Heart left ventricle (tissue), 16 donors: ENCODE measurements around the gene PLEKHG4. TPM values are rescaled to one million over a fixed set of nuclear protein-coding genes. Genes with fewer than 3 reads are reported as not detected.

ENCODE experiments used
- ATAC-seq, 4 donors: fragments of 200-7000 bp; cut with Tn5 transposase; one replicate each; pipeline ENCODE4 v1.9.1; 2020 to 2022; ENCODE audit warnings: moderate library complexity in 4 of 4, mild to moderate bottlenecking in 3 of 4, moderate number of reproducible peaks in 1 of 4
- DNase-seq, 5 donors: peaks; one replicate each; pipeline ENCODE4 v3.0.0-alpha.2; 2020
- H3K27ac ChIP-seq, 12 donors: fragments of 200-600 bp; sonication (generic) in 4 of 12; one replicate each; pipeline versions ENCODE4 v1.5.0 to v1.8.0; 2016 to 2022; ENCODE audit warnings: mild to moderate bottlenecking in 2 of 12
- H3K27me3 ChIP-seq, 9 donors: fragments of 200-600 bp; sonication (generic) in 2 of 9; one replicate each; pipeline versions ENCODE4 v1.5.1 to v1.8.0; 2016 to 2022; ENCODE audit warnings: mild to moderate bottlenecking in 3 of 9
- H3K36me3 ChIP-seq, 9 donors: fragments of 200-600 bp; sonication (generic) in 2 of 9; one replicate each; pipeline versions ENCODE4 v1.5.0 to v1.8.0; 2018 to 2022; ENCODE audit warnings: mild to moderate bottlenecking in 2 of 9
- H3K4me1 ChIP-seq, 12 donors: fragments of 200-600 bp; sonication (generic) in 4 of 12; one replicate each; pipeline versions ENCODE4 v1.5.0 to v1.8.0; 2016 to 2022; ENCODE audit warnings: mild to moderate bottlenecking in 3 of 12
- H3K4me3 ChIP-seq, 12 donors: fragments of 200-600 bp; sonication (generic) in 4 of 12; one replicate each; pipeline versions ENCODE4 v1.5.0 to v1.8.0; 2017 to 2022; ENCODE audit warnings: mild to moderate bottlenecking in 9 of 12, moderate library complexity in 4 of 12
- H3K9me3 ChIP-seq, 12 donors: fragments of 200-600 bp; sonication (generic) in 4 of 12; one replicate each; pipeline versions ENCODE4 v1.5.0 to v1.8.0; 2016 to 2022; ENCODE audit warnings: mild to moderate bottlenecking in 1 of 12
- POLR2A ChIP-seq, 2 donors: fragments of 450-650 bp; IDR thresholded peaks; one replicate each; pipeline ENCODE4 v1.6.1; 2017; ENCODE audit warnings: antibody characterized with exemption in 2 of 2, mild to moderate bottlenecking in 2 of 2, moderate library complexity in 2 of 2
- WGBS, 4 donors: extraction: QIAGEN DNeasy Blood & Tissue Kit in 2 of 4; methylation state at CpG; one replicate each; pipeline versions ENCODE4 v1.1.5 to v1.1.7; 2013 to 2018; 5-methylcytosine and 5-hydroxymethylcytosine counted together
- intact Hi-C, 10 donors: fragments of 100-400 bp; cut with DNase I; formaldehyde crosslinking; loops; one replicate each; pipeline versions ENCODE4 v1.11.1 to v1.14.2; 2022
- polyA plus RNA-seq, 2 donors: library from polyadenylated mRNA; stranded (reverse); fragments of 200-250 nt; gene quantifications; one replicate each; pipeline ENCODE4 v1.2.3, GENCODE V29; 2013
- total RNA-seq, 9 donors: library from RNA; depleted of rRNA in 2 of 9; stranded (reverse); fragments of >200 nt in 2 of 9; fragmentation: NEBNext Ultra II Directional in 3 of 9; extraction: Animal tissue kit (Norgen Biotek cat#: 25700) in 3 of 9; gene quantifications; one replicate each; pipeline versions ENCODE4 v1.1.0 to v1.2.4, GENCODE V29; 2016 to 2023
- TF ChIP-seq, protein P1 (sequence below), 12 donors: fragments of 200-600 bp; sonication (generic) in 4 of 12; IDR thresholded peaks; one replicate each; pipeline versions ENCODE4 v1.5.0 to v1.8.0; 2018 to 2022; ENCODE audit warnings: antibody characterized with exemption in 12 of 12, mild to moderate bottlenecking in 5 of 12
- donor health status: ischemic (EF 13 %, LVEDD 7.1; RV severe dilation, severe dysfunction).
- donor health status: healthy with polysubstance abuse.
- donor health status: DM: no; HTN: yes; CAD: no.
- donor health status: DM: no; HTN: no; CAD: no.
- donor health status: ischemic (EF 25% LVEDD 6.9; RV normal size, moderate dysfunction).
- donor health status: ischemic (EF 25% LVEDD 5.7; RV mildly dilated, moderate dysfunction).
- donor health status: healthy.
- donor health status: DM: yes; HTN: yes; CAD: no.
- donor health status: ischemic (EF 35%, LVEDD 5.7; RV mildly dilated, moderate dysfunction).
- donor health status: nonischemic (EF 11% LVEDD 7.7; RV severe dilation, severe dysfunction).
- donor health status: DM: yes; HTN: yes; CAD: no.
- donor health status: PGD.
- donor health status: ischemic (EF 29% LVEDD 5.4; RV normal size, mild dysfunction).
- donor health status: nonischemic (EF 23%, LVEDD 6.1; RV moderate dilation, normal function).

Gene PLEKHG4
- total and polyA plus RNA-seq, 11 donors: 0.44 to 4.0 (median 1.2) TPM

DNA sequence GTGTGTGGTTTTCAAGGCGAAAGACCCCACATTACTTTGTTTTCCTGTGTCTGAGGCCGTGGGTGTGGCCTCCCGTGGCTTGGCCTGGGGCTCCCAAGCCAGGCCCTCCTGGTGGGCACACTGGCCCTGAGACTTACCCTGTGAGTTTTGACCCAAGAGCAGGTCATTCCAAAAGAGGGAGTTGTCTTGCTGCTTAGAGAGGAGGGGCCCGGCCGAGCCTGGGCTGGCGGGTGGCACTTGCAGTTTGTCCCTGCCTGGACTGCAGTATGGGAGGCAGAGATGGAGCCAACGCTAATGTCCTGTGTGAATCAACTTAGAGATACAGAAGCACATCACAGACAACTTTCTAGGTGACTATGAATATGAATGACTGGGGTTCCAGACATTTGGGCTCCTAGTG is 22.7 kb downstream of the PLEKHG4 start:
- Histone ChIP-seq H3K27me3 (no peaks in the 10 kb centered on the region), H3K9me3 (no peaks in the 10 kb centered on the region), H3K27ac (no peak overlapping the region), H3K4me1 (peaks cover 0 to 9% (median 2%) of the 10 kb centered on the region in 12 donors), H3K36me3 (no peaks in the 10 kb centered on the region), H3K4me3 (no peak overlapping the region)
- WGBS, 4 donors: 74 to 88% (median 80%) methylated on average over 7 of the region's 7 CpGs
- TF ChIP-seq POLR2A (IDR thresholded peaks at IDR 0.05): no peak
- TF ChIP-seq, protein P1, sequence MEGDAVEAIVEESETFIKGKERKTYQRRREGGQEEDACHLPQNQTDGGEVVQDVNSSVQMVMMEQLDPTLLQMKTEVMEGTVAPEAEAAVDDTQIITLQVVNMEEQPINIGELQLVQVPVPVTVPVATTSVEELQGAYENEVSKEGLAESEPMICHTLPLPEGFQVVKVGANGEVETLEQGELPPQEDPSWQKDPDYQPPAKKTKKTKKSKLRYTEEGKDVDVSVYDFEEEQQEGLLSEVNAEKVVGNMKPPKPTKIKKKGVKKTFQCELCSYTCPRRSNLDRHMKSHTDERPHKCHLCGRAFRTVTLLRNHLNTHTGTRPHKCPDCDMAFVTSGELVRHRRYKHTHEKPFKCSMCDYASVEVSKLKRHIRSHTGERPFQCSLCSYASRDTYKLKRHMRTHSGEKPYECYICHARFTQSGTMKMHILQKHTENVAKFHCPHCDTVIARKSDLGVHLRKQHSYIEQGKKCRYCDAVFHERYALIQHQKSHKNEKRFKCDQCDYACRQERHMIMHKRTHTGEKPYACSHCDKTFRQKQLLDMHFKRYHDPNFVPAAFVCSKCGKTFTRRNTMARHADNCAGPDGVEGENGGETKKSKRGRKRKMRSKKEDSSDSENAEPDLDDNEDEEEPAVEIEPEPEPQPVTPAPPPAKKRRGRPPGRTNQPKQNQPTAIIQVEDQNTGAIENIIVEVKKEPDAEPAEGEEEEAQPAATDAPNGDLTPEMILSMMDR (IDR thresholded peaks at IDR 0.05): no peak
- ATAC-seq (no peak), DNase-seq (no peak)
- intact Hi-C loops: no loop called here

GRCh38 chr16:67302970-67303369 is 23.6 kb downstream of the PLEKHG4 start:
- 86 to 89% (median 89%) methylated on average over 7 to 8 of the region's 8 CpGs; no CpG with 5 or more reads in 1 of the 4 donors for WGBS, 4 donors
- Histone ChIP-seq H3K9me3 (no peaks in the 10 kb centered on the region), H3K27ac (no peak overlapping the region), H3K4me1 (peaks cover 0 to 9% (median 2%) of the 10 kb centered on the region in 12 donors), H3K36me3 (no peaks in the 10 kb centered on the region), H3K4me3 (no peak overlapping the region), H3K27me3 (no peaks in the 10 kb centered on the region)
- TF ChIP-seq, protein P1 (IDR thresholded peaks at IDR 0.05): no peak
- no peak for TF ChIP-seq POLR2A (IDR thresholded peaks at IDR 0.05)
- intact Hi-C loops: no loop called here
- no peak for ATAC-seq
- no peak for DNase-seq

DNA sequence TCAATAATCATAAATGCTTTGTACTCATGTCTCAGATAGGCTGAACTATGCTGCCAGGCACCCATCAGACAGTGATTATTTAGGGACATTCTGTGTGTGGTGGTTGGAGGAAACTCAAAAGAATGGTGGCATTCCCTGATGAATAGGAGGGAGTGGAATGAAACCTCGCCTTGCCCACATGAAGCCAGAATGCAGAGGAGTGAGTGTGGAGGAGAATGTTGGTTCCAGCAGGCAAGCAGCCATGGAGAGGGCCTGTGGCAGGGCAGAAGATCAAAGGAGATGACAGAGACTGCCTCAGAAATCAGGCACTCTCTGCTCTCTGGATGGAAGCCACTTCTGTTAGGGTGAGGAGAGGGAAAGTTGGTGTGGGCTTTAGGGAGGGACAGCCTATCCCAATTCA is 24.7 kb downstream of the PLEKHG4 start:
- Histone ChIP-seq H3K36me3 (no peaks in the 10 kb centered on the region), H3K9me3 (no peaks in the 10 kb centered on the region), H3K27me3 (no peaks in the 10 kb centered on the region), H3K4me1 (peaks cover 0 to 9% (median 2%) of the 10 kb centered on the region in 12 donors), H3K27ac (no peak overlapping the region), H3K4me3 (no peak overlapping the region)
- no peak for TF ChIP-seq POLR2A (IDR thresholded peaks at IDR 0.05)
- TF ChIP-seq, protein P1 (IDR thresholded peaks at IDR 0.05): no peak
- DNase-seq (no peak), ATAC-seq (no peak)
- intact Hi-C loops: no loop called here
- 67 to 84% (median 84%) methylated on average over 1 of the region's 1 CpG for WGBS, 4 donors

GRCh38 chr16:67305216-67306071 is 26.1 kb downstream of the PLEKHG4 start:
- ATAC-seq (no peak), DNase-seq (no peak)
- intact Hi-C loops: no loop called here
- Histone ChIP-seq H3K27ac (no peak overlapping the region), H3K4me3 (no peak overlapping the region), H3K4me1 (peaks cover 0 to 9% (median 2%) of the 10 kb centered on the region in 12 donors), H3K27me3 (no peaks in the 10 kb centered on the region), H3K9me3 (no peaks in the 10 kb centered on the region), H3K36me3 (no peaks in the 10 kb centered on the region)
- WGBS, 4 donors: 81 to 90% (median 86%) methylated on average over 13 of the region's 13 CpGs
- TF ChIP-seq POLR2A (IDR thresholded peaks at IDR 0.05): no peak
- TF ChIP-seq, protein P1 (IDR thresholded peaks at IDR 0.05): no peak
